ENCODE measurements around the gene PRELID3B. TPM values are rescaled to one million over a fixed set of nuclear protein-coding genes. Genes with fewer than 3 reads are reported as not detected.

Gene PRELID3B
- total and polyA plus RNA-seq, 2 of the 8 experiments (the other 6 are each of a cell fraction or from before 2014, with no cell fraction given), result 8.1 to 50.5 TPM

DNA sequence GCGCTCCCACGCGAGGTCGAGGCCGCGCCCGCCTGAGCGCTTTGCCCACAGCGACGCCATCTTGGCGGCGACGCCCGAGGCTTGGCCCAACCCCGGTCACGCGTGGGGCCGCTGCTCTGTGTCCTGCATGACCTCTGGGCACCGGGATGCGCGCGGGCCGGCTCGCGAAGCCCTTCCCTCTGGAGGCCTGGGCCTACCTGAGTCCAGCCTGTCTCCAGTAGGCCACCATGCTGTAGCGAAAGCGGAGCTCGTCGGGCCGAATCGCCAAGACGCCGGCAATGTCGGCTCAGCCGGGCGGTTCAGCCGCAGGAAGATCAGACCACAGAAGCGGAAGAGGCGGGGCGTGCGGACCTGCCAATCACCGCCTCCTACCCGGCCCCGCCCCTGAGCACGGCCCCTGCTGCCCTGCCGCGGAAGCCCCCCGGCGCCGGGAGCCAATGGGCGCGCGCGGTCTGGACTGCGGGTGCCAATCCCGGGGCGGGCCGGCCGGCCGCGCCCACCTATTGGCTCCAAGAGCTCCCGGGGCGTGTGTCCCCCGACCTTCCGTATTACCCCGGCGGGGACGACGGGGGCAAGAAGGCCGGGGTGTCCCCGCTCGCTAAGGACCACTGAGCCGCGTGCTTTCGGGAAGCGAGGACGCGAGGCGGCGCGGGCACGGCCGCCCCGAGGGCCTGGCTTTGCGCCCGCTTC is 10.4 kb downstream of the PRELID3B start, which contains the start of gene ATP5F1E:
Gene ATP5F1E (minus strand): TSS at position 313 of the 690 bp plus-strand sequence. CDS start 84 bp downstream, at position 229.
- Histone ChIP-seq H4K8ac (ENCODE audit: extremely low read depth, insufficient read depth, low read length) (peak within 1 kb of the TSS; percentile 99), H3K4me2 (ENCODE audit: insufficient read depth in 1 of 2, low read depth in 2 of 2, low read length in 2 of 2) (peak within 1 kb of the TSS; percentile 84 to 87), H3K23ac (ENCODE audit: insufficient read length) (no peak within 1 kb of the TSS), H2AK5ac (ENCODE audit: low read depth, low read length) (no peak within 1 kb of the TSS; the same call in 1 of the 2 replicates), H2BK20ac (ENCODE audit: low read length) (no peak within 1 kb of the TSS), H2BK120ac (replicated peaks; ENCODE audit: low read depth, low read length) (no peak within 1 kb of the TSS), H2BK12ac (ENCODE audit: low read depth, low read length) (no peak within 1 kb of the TSS; the same call in 1 of the 2 replicates), H3K56ac (replicated peaks; ENCODE audit: insufficient read length, low read depth, low read length) (peak within 1 kb of the TSS; percentile 77), H2BK5ac (ENCODE audit: low read depth, low read length) (peak within 1 kb of the TSS; percentile 79; the same call in 1 of the 2 replicates), H3K27ac (ENCODE audit: low read depth, low read length) (peak within 1 kb of the TSS; percentile 70), H3K36me3 (ENCODE audit: control insufficient read depth in 2 of 4, insufficient read depth in 4 of 4, low read length in 3 of 4) (peaks cover 2 to 59% (median 19%) of the 10 kb centered on the region in 4 experiments; a peak in 5 of 8 replicates), H3K18ac (ENCODE audit: extremely low read depth, low read length) (peak within 1 kb of the TSS; percentile 81; the same call in 1 of the 2 replicates), H3K79me1 (ENCODE audit: low read depth, low read length) (peaks cover 2% of the 10 kb centered on the region), H3K14ac (ENCODE audit: insufficient read length) (no peak within 1 kb of the TSS), H2AFZ (ENCODE audit: low read length) (no peak within 1 kb of the TSS; the same call in 1 of the 2 replicates), H4K91ac (replicated peaks; ENCODE audit: insufficient read length, low read length) (peak within 1 kb of the TSS; percentile 51), H4K20me1 (replicated peaks in 1 of 2; ENCODE audit: control insufficient read depth in 1 of 2, insufficient read depth in 2 of 2, low read length in 2 of 2) (peaks cover 9 to 11% of the 10 kb centered on the region in 2 experiments), H3K27me3 (replicated peaks in 1 of 4; ENCODE audit: control insufficient read depth in 3 of 4, extremely low read depth in 1 of 4, insufficient read depth in 3 of 4, low read length in 3 of 4) (peaks cover 0 to 9% (median 3%) of the 10 kb centered on the region in 4 experiments; a peak in 2 of 7 replicates), H3K4me1 (replicated peaks in 1 of 4; ENCODE audit: control insufficient read depth in 3 of 4, insufficient read depth in 4 of 4, low read length in 3 of 4) (peaks cover 0 to 6% (median 1%) of the 10 kb centered on the region in 4 experiments; a peak in 3 of 7 replicates), H3K9me3 (ENCODE audit: insufficient read depth in 2 of 2, low read depth in 1 of 2, low read length in 1 of 2) (no peaks in the 10 kb centered on the region), H3K79me2 (ENCODE audit: control insufficient read depth in 1 of 2, insufficient read depth in 2 of 2, low read length in 2 of 2) (peaks cover 6 to 13% of the 10 kb centered on the region in 2 experiments; a peak in 3 of 4 replicates), H3K9ac (replicated peaks in 1 of 4; ENCODE audit: extremely low read depth in 1 of 4, low read depth in 3 of 4, low read length in 3 of 4) (peak within 1 kb of the TSS; percentile 64 to 90 (median 88)), H3K23me2 (ENCODE audit: low read depth, low read length) (peaks cover 5% of the 10 kb centered on the region), H3K4ac (replicated peaks; ENCODE audit: insufficient read length, low read depth, low read length) (peak within 1 kb of the TSS; percentile 65), H3K4me3 (ENCODE audit: extremely low read depth in 1 of 4, insufficient read depth in 2 of 4, low read depth in 3 of 4, low read length in 4 of 4) (peak within 1 kb of the TSS; percentile 84 to 93 (median 89)), H4K5ac (ENCODE audit: insufficient read length, low read depth, low read length) (peak within 1 kb of the TSS; percentile 91), H2BK15ac (ENCODE audit: low read length) (no peak within 1 kb of the TSS; the same call in 1 of the 2 replicates)
- 1% methylated on average over 63 of the region's 86 CpGs; no CpG with 5 or more reads in 1 of the 2 experiments for WGBS, 2 experiments (ENCODE audit: extremely low coverage in 1 of 2, insufficient coverage in 1 of 2, insufficient read length in 1 of 2, insufficient replicate concordance in 2 of 2, low coverage in 1 of 2, low lambda C conversion rate in 2 of 2, missing lambda C conversion rate in 1 of 2)
- FAIRE-seq, result no peak
- DNase-seq (ENCODE audit: low read depth in 1 of 2, low spot score in 2 of 2), result peak; percentile 50 to 94
- POLR2A ChIA-PET (ENCODE audit: partially characterized antibody), result interaction anchor here (0.6 to 3.1 kb wide), 24 partner anchors 9 to 380 kb away, joined by 3 to 28 read pairs (median 4); partner anchors contain the start of gene PRELID3B
- CTCF ChIA-PET (ENCODE audit: partially characterized antibody), result interaction anchor here (0.6 to 2.2 kb wide), 11 partner anchors 17 to 461 kb away, joined by 3 to 8 read pairs (median 4); no protein-coding TSS in a partner anchor
- peak; percentile 79 to 89 for TF ChIP-seq POLR2A (IDR thresholded peaks at IDR 0.05; ENCODE audit: control extremely low read depth in 1 of 2, low read depth in 2 of 2, low read length in 2 of 2)
- TF ChIP-seq SP1 (IDR thresholded peaks at IDR 0.05; ENCODE audit: low read depth, low read length), result peak; percentile 79; the same call in 1 of the 2 replicates
- no peak for TF ChIP-seq NANOG (IDR thresholded peaks at IDR 0.05; ENCODE audit: insufficient read depth, low read depth, low read length, poor library complexity, severe bottlenecking)
- no peak for TF ChIP-seq GTF2F1 (IDR thresholded peaks at IDR 0.05; ENCODE audit: borderline replicate concordance, low read depth, low read length)
- no peak for TF ChIP-seq EGR1 (IDR thresholded peaks at IDR 0.05; ENCODE audit: borderline replicate concordance, low read depth, low read length)
- TF ChIP-seq YY1 (IDR thresholded peaks at IDR 0.05; ENCODE audit: low read depth, low read length), result peak; percentile 84
- TF ChIP-seq NRF1 (IDR thresholded peaks at IDR 0.05; ENCODE audit: low read depth, low read length), result no peak
- no peak for TF ChIP-seq CHD2 (IDR thresholded peaks at IDR 0.05; ENCODE audit: low read length)
- TF ChIP-seq TBP (IDR thresholded peaks at IDR 0.05; ENCODE audit: low read depth, low read length), result peak; percentile 59
- TF ChIP-seq SP4 (IDR thresholded peaks at IDR 0.05; ENCODE audit: low read length), result peak; percentile 78; the same call in 1 of the 2 replicates
- no peak for TF ChIP-seq CTBP2 (IDR thresholded peaks at IDR 0.05; ENCODE audit: borderline replicate concordance, insufficient read depth, insufficient read length, low read length)
- no peak for TF ChIP-seq RXRA (IDR thresholded peaks at IDR 0.05; ENCODE audit: insufficient read depth, low read depth, low read length)
- TF ChIP-seq TAF1 (IDR thresholded peaks at IDR 0.05; ENCODE audit: low read depth, low read length), result peak; percentile 76
